IMR-90 (cell line): ENCODE measurements around the gene NEGR1. TPM values are rescaled to one million over a fixed set of nuclear protein-coding genes. Genes with fewer than 3 reads are reported as not detected.
A peak's percentile ranks its signal among the peaks of the same experiment; 100 is the strongest.

Experiments
- ATAC-seq: fragments of 200-7000 bp; cut with Tn5 transposase; 2 replicates; pipeline ENCODE4 v1.9.1; 2020; ENCODE audit warnings: low read depth, mild to moderate bottlenecking, moderate library complexity
- BruUV-seq: library from RNA; stranded (reverse); fragments of 400-500 nt; replicated peaks from 2 replicates; lab custom pipeline; 2021; lab: Mats Ljungman, UMichigan
- CTCF ChIA-PET: fragments of 300-600 bp; formaldehyde crosslinking; extraction: SDS; loops from one replicate; lab custom pipeline; 2021; ENCODE audit warnings: antibody characterized with exemption; lab: Yijun Ruan, JAX
- POLR2A ChIA-PET: fragments of 300-600 bp; sonication (Branson Sonifier 250); formaldehyde crosslinking; loops from one replicate; lab custom pipeline; 2022; ENCODE audit warnings: antibody characterized with exemption; ENCODE audit not compliant: unreplicated experiment; lab: Charles Lee
- DNase-seq: peaks from one replicate; pipeline ENCODE4 v3.0.0; 2013
- H2AFZ ChIP-seq: replicated peaks from 2 replicates; pipeline ENCODE3; 2013; ENCODE audit warnings: low read length, mild to moderate bottlenecking; ENCODE audit not compliant: poor library complexity
- H2AK5ac ChIP-seq: 2 replicates; pipeline ENCODE4 v1.6.1; 2013; ENCODE audit warnings: low read depth, low read length, inconsistent platforms
- H2AK9ac ChIP-seq: replicated peaks from 2 replicates; pipeline ENCODE3; 2013; ENCODE audit warnings: mild to moderate bottlenecking, low read depth, low read length, moderate library complexity; ENCODE audit not compliant: poor library complexity
- H2BK120ac ChIP-seq: 2 replicates; pipeline ENCODE4 v1.6.1; 2013; ENCODE audit warnings: low read depth, low read length, inconsistent platforms
- H2BK15ac ChIP-seq: 3 replicates; pipeline ENCODE4 v1.6.1; 2013; ENCODE audit warnings: low read depth, low read length, inconsistent platforms
- H2BK20ac ChIP-seq: 2 replicates; pipeline ENCODE4 v1.6.1; 2013; ENCODE audit warnings: low read depth, mild to moderate bottlenecking, inconsistent platforms, low read length, moderate library complexity
- H2BK5ac ChIP-seq: 2 replicates; pipeline ENCODE4 v1.6.1; 2013; ENCODE audit warnings: mild to moderate bottlenecking, low read depth, low read length, inconsistent platforms; ENCODE audit not compliant: poor library complexity, severe bottlenecking
- H3K14ac ChIP-seq: replicated peaks from 2 replicates; pipeline ENCODE4 v1.6.1; 2013; ENCODE audit warnings: low read depth, low read length, inconsistent platforms
- H3K18ac ChIP-seq: 2 replicates; pipeline ENCODE4 v1.6.1; 2013; ENCODE audit warnings: low read depth, low read length, control low read depth
- H3K23ac ChIP-seq: 2 replicates; pipeline ENCODE4 v1.6.1; 2013; ENCODE audit warnings: low read depth, low read length, inconsistent platforms
- H3K27ac ChIP-seq: 2 replicates; pipeline ENCODE4 v1.5.1; 2013; ENCODE audit warnings: mild to moderate bottlenecking, control low read depth, low read length; ENCODE audit not compliant: insufficient read depth
- H3K27me3 ChIP-seq: 2 replicates; pipeline ENCODE4 v1.6.1; 2013; ENCODE audit warnings: low read length; ENCODE audit not compliant: control insufficient read depth, insufficient read depth
- H3K36me3 ChIP-seq: 2 replicates; pipeline ENCODE4 v1.6.1; 2013; ENCODE audit warnings: low read length, mixed read lengths; ENCODE audit not compliant: control insufficient read depth, insufficient read depth
- H3K4ac ChIP-seq: 2 replicates; pipeline ENCODE4 v1.6.1; 2013; ENCODE audit warnings: low read depth, low read length, inconsistent platforms
- H3K4me1 ChIP-seq: 2 replicates; pipeline ENCODE4 v1.6.1; 2013; ENCODE audit warnings: low read length, mixed read lengths; ENCODE audit not compliant: control insufficient read depth, insufficient read depth
- H3K4me2 ChIP-seq: 2 replicates; pipeline ENCODE4 v1.6.1; 2013; ENCODE audit warnings: low read depth, mild to moderate bottlenecking, control low read depth, low read length, moderate library complexity
- H3K4me3 ChIP-seq: 2 replicates; pipeline ENCODE4 v1.5.1; 2013; ENCODE audit warnings: low read depth, mild to moderate bottlenecking, control low read depth, low read length, moderate library complexity; ENCODE audit not compliant: insufficient read depth
- H3K56ac ChIP-seq: 2 replicates; pipeline ENCODE4 v1.6.1; 2013; ENCODE audit warnings: low read length, inconsistent platforms; ENCODE audit not compliant: insufficient read depth; ENCODE audit errors: extremely low read depth
- H3K79me1 ChIP-seq, 2 experiments: 2 replicates each; pipeline ENCODE4 v1.6.1; 2013; ENCODE audit warnings: low read length in 2 of 2, inconsistent platforms in 1 of 2, low read depth in 1 of 2
- H3K9ac ChIP-seq: 2 replicates; pipeline ENCODE4 v1.6.1; 2013; ENCODE audit warnings: low read depth, low read length, control low read depth
- H3K9me1 ChIP-seq: 2 replicates; pipeline ENCODE4 v1.6.1; 2013; ENCODE audit warnings: low read length, inconsistent platforms; ENCODE audit not compliant: insufficient read depth
- H3K9me3 ChIP-seq: 2 replicates; pipeline ENCODE4 v1.6.1; 2013; ENCODE audit warnings: low read length; ENCODE audit not compliant: control insufficient read depth, insufficient read depth
- H4K20me1 ChIP-seq: 2 replicates; pipeline ENCODE4 v1.6.1; 2013; ENCODE audit warnings: low read length, inconsistent platforms; ENCODE audit not compliant: insufficient read depth
- H4K5ac ChIP-seq: 2 replicates; pipeline ENCODE4 v1.6.1; 2013; ENCODE audit warnings: mild to moderate bottlenecking, low read depth, low read length, control low read depth
- H4K8ac ChIP-seq, 2 experiments: 2 replicates each; pipeline ENCODE4 v1.6.1; 2013; ENCODE audit warnings: low read depth in 2 of 2, low read length in 2 of 2, control low read depth in 1 of 2, inconsistent platforms in 1 of 2
- H4K91ac ChIP-seq: 2 replicates; pipeline ENCODE4 v1.6.1; 2013; ENCODE audit warnings: low read depth, low read length, inconsistent platforms; ENCODE audit not compliant: insufficient read depth
- CHD1 ChIP-seq: IDR thresholded peaks from 2 replicates; pipeline ENCODE4 v1.6.1; 2012; ENCODE audit warnings: low read depth, low read length, improper control_type of control experiment
- POLR2A ChIP-seq: IDR thresholded peaks from 2 replicates; pipeline ENCODE4 v1.6.1; 2012; ENCODE audit warnings: mild to moderate bottlenecking, low read depth, low read length
- RFX5 ChIP-seq: IDR thresholded peaks from 2 replicates; pipeline ENCODE4 v1.8.0; 2012; ENCODE audit warnings: low read depth, mild to moderate bottlenecking, low read length, moderate library complexity
- WGBS, 2 experiments: methylation state at CpG; one replicate each; pipeline versions ENCODE4 v1.1.5 to v1.1.7; 2013; ENCODE audit warnings: missing lambda C conversion rate in 2 of 2; ENCODE audit not compliant: insufficient read length in 1 of 2; ENCODE audit errors: extremely low coverage in 2 of 2; 5-methylcytosine and 5-hydroxymethylcytosine counted together
- dilution Hi-C: fragments of 300-500 bp; cut with HindIII; formaldehyde crosslinking; loops from one replicate; pipeline ENCODE4 v1.14.3; 2018; ENCODE audit warnings: low sequenced_read_pairs; ENCODE audit not compliant: unreplicated experiment
- in situ Hi-C: fragments of 300-500 bp; cut with MboI; formaldehyde crosslinking; loops from 3 replicates; pipeline ENCODE4 v1.14.3; 2019; ENCODE audit warnings: low sequenced_read_pairs, inconsistent platforms, mixed read lengths
- intact Hi-C: fragments of 100-400 bp; cut with micrococcal nuclease; formaldehyde crosslinking; loops from 2 replicates; pipeline ENCODE4 v1.10.0; 2022
- polyA plus RNA-seq, 3 experiments: library from polyadenylated mRNA; depleted of rRNA; stranded (reverse); fragments of >200 nt; gene quantifications; 2 replicates each; pipeline ENCODE4 v1.2.3, GENCODE V29; 2012; ENCODE audit warnings: low replicate concordance in 1 of 3
- total RNA-seq: library from RNA; depleted of rRNA; stranded (reverse); fragments of >200 nt; gene quantifications from 2 replicates; pipeline ENCODE4 v1.2.3, GENCODE V29; 2012

The NEGR1 gene
- total and polyA plus RNA-seq, 2 of the 4 experiments (the other 2 are of a cell fraction) = 5.1 to 9.1 TPM

DNA sequence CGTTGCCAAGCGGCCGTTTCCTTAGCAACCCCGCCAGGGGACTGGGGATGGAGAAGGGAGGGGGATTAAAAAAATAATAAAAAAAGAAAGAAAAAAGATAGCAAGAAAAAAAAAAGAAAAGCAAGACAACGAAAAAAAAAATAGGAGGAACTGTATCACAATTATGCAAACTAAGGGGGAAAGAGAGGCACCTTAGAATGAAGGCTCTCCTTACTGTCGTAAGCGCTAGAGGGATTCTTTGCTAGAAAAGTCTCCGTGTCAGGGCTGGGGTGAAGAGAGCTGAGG lies 625 bp upstream of the NEGR1 start:
- H2AK5ac ChIP-seq = peak overlapping the region; percentile 53; the same call in 1 of the 2 replicates
- H2BK5ac ChIP-seq = peak overlapping the region; percentile 98
- peak overlapping the region; percentile 84 for H3K4ac ChIP-seq
- H2BK120ac ChIP-seq = peak overlapping the region; percentile 81
- H3K9me1 ChIP-seq = no peaks in the 10 kb centered on the region
- dilution Hi-C loops = no loop called here
- 0% methylated on average over 1 of the region's 8 CpGs; no CpG with 5 or more reads in 1 of the 2 experiments for WGBS, 2 experiments
- peak overlapping the region; percentile 94 for H4K91ac ChIP-seq
- peaks cover 0 to 23% of the 10 kb centered on the region in 2 experiments; a peak in 2 of 4 replicates for H3K79me1 ChIP-seq
- ATAC-seq (no peak), DNase-seq (no peak)
- H3K56ac ChIP-seq = peak overlapping the region; percentile 74
- H4K5ac ChIP-seq = peak overlapping the region; percentile 77
- H3K27me3 ChIP-seq = no peaks in the 10 kb centered on the region
- no peaks in the 10 kb centered on the region for H3K36me3 ChIP-seq
- H3K18ac ChIP-seq = peak overlapping the region; percentile 78
- ChIA-PET CTCF (no interaction called here), POLR2A (no interaction called here)
- peak overlapping the region; percentile 81; the same call in 2 of the 3 replicates for H2BK15ac ChIP-seq
- peak overlapping the region; percentile 68 to 88 for H4K8ac ChIP-seq
- no TSS peak for BruUV-seq
- intact Hi-C loops = loop anchor here (2.0 to 5.0 kb wide), 5 partner anchors 96 to 1191 kb away; no protein-coding TSS in a partner anchor
- peak overlapping the region; percentile 86 for H3K23ac ChIP-seq
- H3K27ac ChIP-seq = peak overlapping the region; percentile 87
- H2BK20ac ChIP-seq = peak overlapping the region; percentile 58; the same call in 1 of the 2 replicates
- peak overlapping the region; percentile 75 for H2AK9ac ChIP-seq
- peak overlapping the region; percentile 73 for H3K14ac ChIP-seq
- in situ Hi-C loops = no loop called here
- H4K20me1 ChIP-seq = no peaks in the 10 kb centered on the region
- no peaks in the 10 kb centered on the region for H3K9me3 ChIP-seq
- peak overlapping the region; percentile 58 for H3K4me3 ChIP-seq
- peak overlapping the region; percentile 92 for H3K9ac ChIP-seq
- peak overlapping the region; percentile 92 for H3K4me2 ChIP-seq
- H2AFZ ChIP-seq = peak overlapping the region; percentile 96
- peaks cover 2% of the 10 kb centered on the region; the same call in 1 of the 2 replicates for H3K4me1 ChIP-seq
- TF ChIP-seq POLR2A (peak; percentile 89), CHD1 (0 out of 2 replicates have a peak, but pooled peaks have one; percentile 10), RFX5 (no peak)
